Ectodermal cell (in vitro differentiated cells): ENCODE measurements around the gene GOT1.

Source experiments
- H3K27ac ChIP-seq: 2 replicates; pipeline ENCODE4 v1.7.0; 2013; ENCODE audit warnings: mild to moderate bottlenecking, low read depth, low read length; ENCODE audit not compliant: insufficient read depth, poor library complexity, severe bottlenecking
- H3K27me3 ChIP-seq: 2 replicates; pipeline ENCODE4 v1.7.0; 2013; ENCODE audit warnings: mild to moderate bottlenecking, low read length; ENCODE audit not compliant: insufficient read depth, control insufficient read depth, poor library complexity, severe bottlenecking
- H3K36me3 ChIP-seq: one replicate; pipeline ENCODE4 v1.7.0; 2013; ENCODE audit warnings: low read length; ENCODE audit not compliant: control insufficient read depth, insufficient read depth
- H3K4me1 ChIP-seq: one replicate; pipeline ENCODE4 v1.7.0; 2013; ENCODE audit warnings: low read length; ENCODE audit not compliant: control insufficient read depth, insufficient read depth
- H3K4me3 ChIP-seq: 2 replicates; pipeline ENCODE4 v1.7.0; 2013; ENCODE audit warnings: low read depth, low read length, control low read depth; ENCODE audit not compliant: insufficient read depth
- H3K9me3 ChIP-seq: 2 replicates; pipeline ENCODE4 v1.7.0; 2013; ENCODE audit warnings: mild to moderate bottlenecking, low read length, moderate library complexity; ENCODE audit not compliant: control insufficient read depth
- WGBS, 2 experiments: methylation state at CpG; one replicate each; pipeline ENCODE4 v1.1.7; 2013; ENCODE audit warnings: missing lambda C conversion rate in 2 of 2; 5-methylcytosine and 5-hydroxymethylcytosine counted together

Gene GOT1

GRCh38 chr10:99424656-99425055 is 5.8 kb downstream of the GOT1 start:
- Histone ChIP-seq H3K27ac (no peak overlapping the region), H3K9me3 (no peaks in the 10 kb centered on the region), H3K27me3 (no peaks in the 10 kb centered on the region), H3K36me3 (no peaks in the 10 kb centered on the region), H3K4me1 (peaks cover 2% of the 10 kb centered on the region), H3K4me3 (no peak overlapping the region)
- whole genome bisulfite sequencing, 2 experiments: 100% methylated on average over 1 of the region's 1 CpG

GRCh38 chr10:99422529-99423096 is 7.8 kb downstream of the GOT1 start:
- H3K4me1 ChIP-seq: no peaks in the 10 kb centered on the region
- H3K27ac ChIP-seq: no peak overlapping the region
- no peaks in the 10 kb centered on the region for H3K27me3 ChIP-seq
- no peaks in the 10 kb centered on the region for H3K36me3 ChIP-seq
- H3K4me3 ChIP-seq: no peak overlapping the region
- H3K9me3 ChIP-seq: no peaks in the 10 kb centered on the region
- 89 to 93% methylated on average over 5 of the region's 5 CpGs for WGBS, 2 experiments

GRCh38 chr10:99421233-99421739 is 9.1 kb downstream of the GOT1 start:
- H3K27me3 ChIP-seq: no peaks in the 10 kb centered on the region
- 94 to 97% methylated on average over 3 of the region's 3 CpGs for WGBS, 2 experiments

DNA sequence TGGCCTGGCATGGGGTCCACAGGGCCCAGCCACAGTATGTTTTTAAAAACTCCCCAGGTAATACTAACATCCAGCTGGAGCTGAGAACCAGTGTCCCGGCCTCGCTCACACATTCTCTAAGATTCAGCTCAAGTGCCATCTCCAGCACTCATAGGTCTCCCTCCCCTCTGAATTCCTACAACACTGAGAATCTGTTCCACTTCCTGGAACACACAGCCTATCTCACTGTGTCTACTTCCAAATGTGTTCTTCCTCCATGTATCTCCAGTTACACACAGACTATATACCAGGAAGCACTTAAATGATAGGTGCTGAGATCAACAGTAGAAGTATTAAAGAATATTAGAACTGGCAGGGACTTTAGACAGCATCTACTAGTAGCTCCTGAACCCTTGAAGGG is 10.7 kb downstream of the GOT1 start:
- no peaks in the 10 kb centered on the region for H3K4me1 ChIP-seq
- no peaks in the 10 kb centered on the region for H3K9me3 ChIP-seq
- WGBS, 2 experiments: 97 to 98% methylated on average over 2 of the region's 2 CpGs
- H3K4me3 ChIP-seq: no peak overlapping the region
- H3K36me3 ChIP-seq: no peaks in the 10 kb centered on the region
- no peak overlapping the region for H3K27ac ChIP-seq
- H3K27me3 ChIP-seq: no peaks in the 10 kb centered on the region

More at GRCh38 chr10:99421233-99421739, 9.1 kb downstream of the GOT1 start:
- H3K36me3 ChIP-seq: no peaks in the 10 kb centered on the region
- H3K4me1 ChIP-seq: no peaks in the 10 kb centered on the region
- H3K9me3 ChIP-seq: no peaks in the 10 kb centered on the region
- no peak overlapping the region for H3K27ac ChIP-seq
- no peak overlapping the region for H3K4me3 ChIP-seq

GRCh38 chr10:99418910-99419624 is 11.4 kb downstream of the GOT1 start:
- H3K9me3 ChIP-seq: no peaks in the 10 kb centered on the region
- no peaks in the 10 kb centered on the region for H3K27me3 ChIP-seq
- no peaks in the 10 kb centered on the region for H3K4me1 ChIP-seq
- no peak overlapping the region for H3K4me3 ChIP-seq
- H3K27ac ChIP-seq: no peak overlapping the region
- H3K36me3 ChIP-seq: no peaks in the 10 kb centered on the region

DNA sequence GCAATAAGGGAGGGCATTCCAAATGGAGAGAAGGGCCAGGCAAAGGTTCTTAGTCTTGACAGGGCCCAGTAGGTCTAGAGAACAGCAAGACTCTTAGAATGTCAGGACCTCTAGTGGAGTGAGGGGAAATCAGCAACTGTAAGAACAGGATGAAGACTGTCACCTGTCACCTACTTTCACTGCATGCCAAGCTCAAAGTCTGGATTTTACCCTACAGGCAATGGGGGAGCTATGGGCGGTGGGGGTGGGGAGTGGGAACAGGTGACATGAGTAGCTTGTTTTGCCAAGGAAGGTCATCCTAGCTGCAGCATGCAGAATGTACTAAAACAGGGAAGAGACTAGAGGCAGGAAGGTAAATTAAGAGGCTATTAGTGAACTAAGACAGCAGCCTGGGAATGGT is 18.3 kb downstream of the GOT1 start:
- H3K27me3 ChIP-seq: no peaks in the 10 kb centered on the region
- no peak overlapping the region for H3K27ac ChIP-seq
- H3K4me3 ChIP-seq: no peak overlapping the region
- no peaks in the 10 kb centered on the region for H3K36me3 ChIP-seq
- H3K4me1 ChIP-seq: no peaks in the 10 kb centered on the region
- 84 to 85% methylated on average over 1 of the region's 1 CpG for WGBS, 2 experiments
- no peaks in the 10 kb centered on the region for H3K9me3 ChIP-seq

DNA sequence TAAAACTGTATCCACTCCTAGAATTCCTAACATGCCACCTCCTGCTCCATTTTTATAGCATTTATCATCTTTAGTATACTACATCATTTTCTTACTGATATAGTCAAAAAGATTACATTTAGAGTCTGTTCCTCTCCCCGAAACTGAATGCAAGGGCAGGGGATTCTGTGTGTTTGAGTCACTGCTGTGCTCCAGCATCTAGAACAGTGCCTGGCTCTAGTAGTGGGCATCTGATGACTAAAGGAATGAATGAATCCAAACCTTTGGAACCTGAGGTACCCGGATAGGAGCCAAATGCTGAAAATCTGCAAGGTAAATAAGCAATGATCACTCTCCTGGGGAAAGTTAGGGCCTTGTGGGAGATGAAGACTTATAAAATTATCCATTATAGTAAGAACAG is 18.9 kb downstream of the GOT1 start:
- no peaks in the 10 kb centered on the region for H3K4me1 ChIP-seq
- H3K27me3 ChIP-seq: no peaks in the 10 kb centered on the region
- no peak overlapping the region for H3K27ac ChIP-seq
- H3K36me3 ChIP-seq: no peaks in the 10 kb centered on the region
- WGBS, 2 experiments: 94 to 96% methylated on average over 2 of the region's 2 CpGs
- no peak overlapping the region for H3K4me3 ChIP-seq
- H3K9me3 ChIP-seq: no peaks in the 10 kb centered on the region

- H3K27me3 ChIP-seq: no peaks in the 10 kb centered on the region
- H3K36me3 ChIP-seq: peaks cover 4% of the 10 kb centered on the region
- H3K9me3 ChIP-seq: no peaks in the 10 kb centered on the region
- 91 to 95% methylated on average over 4 of the region's 4 CpGs for WGBS, 2 experiments
- no peaks in the 10 kb centered on the region for H3K4me1 ChIP-seq
- no peak overlapping the region for H3K4me3 ChIP-seq
- H3K27ac ChIP-seq: no peak overlapping the region
These were observed 19.5 kb downstream of the GOT1 start for GRCh38 chr10:99410876-99411275.

DNA sequence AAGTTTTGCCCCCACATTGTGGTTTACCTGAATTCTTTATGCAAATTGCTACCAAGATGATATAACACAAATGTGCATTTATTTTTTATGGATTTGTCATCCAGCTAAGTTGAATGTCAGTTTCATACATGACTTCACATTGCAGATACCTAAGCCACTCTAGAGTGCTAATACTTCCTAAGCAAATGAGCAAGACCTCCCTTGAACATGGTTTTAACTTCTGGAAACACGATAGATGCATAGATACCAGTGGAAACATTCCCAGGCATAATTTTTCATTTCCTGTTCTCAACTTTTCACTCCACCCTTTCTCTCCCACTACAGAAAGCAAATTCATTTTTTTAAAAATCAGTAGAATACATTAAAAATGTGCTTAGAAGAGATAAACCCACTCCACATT is 20.3 kb downstream of the GOT1 start:
- no peak overlapping the region for H3K4me3 ChIP-seq
- no peaks in the 10 kb centered on the region for H3K27me3 ChIP-seq
- H3K36me3 ChIP-seq: peaks cover 5% of the 10 kb centered on the region
- H3K27ac ChIP-seq: no peak overlapping the region
- H3K9me3 ChIP-seq: no peaks in the 10 kb centered on the region
- H3K4me1 ChIP-seq: no peaks in the 10 kb centered on the region
- 94 to 97% methylated on average over 1 of the region's 1 CpG for WGBS, 2 experiments

DNA sequence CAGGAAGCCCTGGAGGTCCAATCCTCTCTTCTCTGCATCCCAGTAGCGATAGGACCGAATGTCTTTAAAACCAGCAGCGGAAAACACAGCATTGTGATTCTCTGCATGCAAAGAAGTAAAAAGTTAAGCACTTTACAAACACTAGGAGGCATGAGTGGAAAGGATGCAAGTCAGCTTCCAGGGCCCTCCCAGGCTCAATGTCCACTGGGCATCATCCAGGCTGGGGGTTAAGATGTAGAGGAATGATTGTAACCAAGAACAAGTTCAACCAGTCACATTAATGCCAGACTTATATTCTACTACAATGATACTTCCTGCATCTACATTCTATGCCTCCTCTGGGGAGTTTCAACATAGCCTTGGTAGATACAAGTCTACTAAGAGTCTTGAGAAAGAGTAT is 24.3 kb downstream of the GOT1 start:
- Histone ChIP-seq H3K36me3 (peaks cover 22% of the 10 kb centered on the region), H3K9me3 (no peaks in the 10 kb centered on the region), H3K27me3 (no peaks in the 10 kb centered on the region), H3K27ac (no peak overlapping the region), H3K4me3 (no peak overlapping the region), H3K4me1 (no peaks in the 10 kb centered on the region)
- 91 to 96% methylated on average over 3 of the region's 3 CpGs for WGBS, 2 experiments
